GM12891 (cell line): ENCODE results near the gene MEGF10.

Source experiments
- DNase-seq: peaks from one replicate; pipeline ENCODE4 v3.0.0; 2011; ENCODE audit warnings: low spot score; ENCODE audit not compliant: insufficient read length
- FAIRE-seq: peaks from 2 replicates; lab custom pipeline; 2011; peaks lifted over from hg19 to GRCh38; lab: Jason Lieb, UNC
- PAX5 ChIP-seq: IDR thresholded peaks from 2 replicates; pipeline ENCODE4 v1.6.1; 2011; ENCODE audit warnings: low read length, moderate library complexity, mild to moderate bottlenecking; ENCODE audit not compliant: insufficient read depth, severe bottlenecking
- POLR2A ChIP-seq: IDR thresholded peaks from 2 replicates; pipeline ENCODE4 v1.6.1; 2011; ENCODE audit warnings: low read depth, low read length, control low read depth
- POLR2AphosphoS5 ChIP-seq: IDR thresholded peaks from 2 replicates; pipeline ENCODE4 v1.6.1; 2011; ENCODE audit warnings: low read depth, low read length, control low read depth
- POU2F2 ChIP-seq: IDR thresholded peaks from 2 replicates; pipeline ENCODE4 v1.6.1; 2011; ENCODE audit warnings: low read depth, mild to moderate bottlenecking, control low read depth, low read length, moderate library complexity
- SPI1 ChIP-seq: IDR thresholded peaks from 2 replicates; pipeline ENCODE4 v1.6.1; 2011; ENCODE audit warnings: low read depth, low read length, control low read depth
- TAF1 ChIP-seq: IDR thresholded peaks from 2 replicates; pipeline ENCODE4 v1.6.1; 2011; ENCODE audit warnings: low read depth, low read length, control low read depth

MEGF10 gene

GRCh38 chr5:127430627-127431026 lies 140.0 kb downstream of the MEGF10 start:
- no peak for DNase-seq
- no peak for TF ChIP-seq SPI1
- no peak for FAIRE-seq

GRCh38 chr5:127431977-127432585 lies 141.5 kb downstream of the MEGF10 start:
- DNase-seq (no peak), FAIRE-seq (no peak)
- TF ChIP-seq POU2F2 (no peak), TAF1 (no peak), SPI1 (no peak), PAX5 (no peak), POLR2AphosphoS5 (no peak), POLR2A (no peak)

- TF ChIP-seq POLR2AphosphoS5 (no peak), PAX5 (no peak), POLR2A (no peak), POU2F2 (no peak), SPI1 (no peak), TAF1 (no peak)
- DNase-seq (no peak), FAIRE-seq (no peak)
Observed at GRCh38 chr5:127433526-127433925, 142.9 kb downstream of the MEGF10 start.

- FAIRE-seq (no peak), DNase-seq (no peak)
- TF ChIP-seq PAX5, result no peak
- no peak for TF ChIP-seq POLR2AphosphoS5
- no peak for TF ChIP-seq SPI1
- TF ChIP-seq POU2F2, result no peak
- no peak for TF ChIP-seq TAF1
- no peak for TF ChIP-seq POLR2A
Observed at GRCh38 chr5:127434588-127434987, 144.0 kb downstream of the MEGF10 start.

GRCh38 chr5:127435821-127436220 lies 145.2 kb downstream of the MEGF10 start:
- no peak for TF ChIP-seq POLR2AphosphoS5
- no peak for TF ChIP-seq POU2F2
- TF ChIP-seq TAF1, result no peak
- TF ChIP-seq PAX5, result no peak
- no peak for TF ChIP-seq SPI1
- TF ChIP-seq POLR2A, result no peak
- no peak for DNase-seq
- no peak for FAIRE-seq

- TF ChIP-seq POLR2A, result no peak
- no peak for TF ChIP-seq POLR2AphosphoS5
- no peak for TF ChIP-seq TAF1
- no peak for TF ChIP-seq POU2F2
- TF ChIP-seq SPI1, result no peak
- TF ChIP-seq PAX5, result no peak
- no peak for DNase-seq
- FAIRE-seq, result no peak
Observed at GRCh38 chr5:127439644-127440043, 149.0 kb downstream of the MEGF10 start.

GRCh38 chr5:127440831-127441230 lies 150.2 kb downstream of the MEGF10 start:
- no peak for DNase-seq
- no peak for FAIRE-seq
- no peak for TF ChIP-seq TAF1
- TF ChIP-seq PAX5, result no peak
- no peak for TF ChIP-seq POLR2AphosphoS5
- TF ChIP-seq POU2F2, result no peak
- no peak for TF ChIP-seq POLR2A
- no peak for TF ChIP-seq SPI1

- TF ChIP-seq POLR2A, result no peak
- DNase-seq, result no peak
- FAIRE-seq, result no peak
Observed at GRCh38 chr5:127441799-127442484, 151.3 kb downstream of the MEGF10 start.

GRCh38 chr5:127444171-127444570 lies 153.6 kb downstream of the MEGF10 start:
- DNase-seq (no peak), FAIRE-seq (no peak)
- no peak for TF ChIP-seq POU2F2
- no peak for TF ChIP-seq TAF1
- no peak for TF ChIP-seq POLR2A
- no peak for TF ChIP-seq SPI1
- no peak for TF ChIP-seq POLR2AphosphoS5
- TF ChIP-seq PAX5, result no peak

- no peak for TF ChIP-seq TAF1
- TF ChIP-seq POU2F2, result no peak
- no peak for TF ChIP-seq SPI1
- no peak for TF ChIP-seq POLR2A
- TF ChIP-seq PAX5, result no peak
- TF ChIP-seq POLR2AphosphoS5, result no peak
- FAIRE-seq (no peak), DNase-seq (no peak)
Observed at GRCh38 chr5:127445328-127445727, 154.7 kb downstream of the MEGF10 start.

- FAIRE-seq, result no peak
- TF ChIP-seq PAX5 (no peak), POLR2A (no peak), POU2F2 (no peak), TAF1 (no peak), SPI1 (no peak), POLR2AphosphoS5 (no peak)
- DNase-seq, result no peak
Observed at GRCh38 chr5:127446626-127447025, 156.0 kb downstream of the MEGF10 start.

GRCh38 chr5:127447827-127448226 lies 157.2 kb downstream of the MEGF10 start:
- DNase-seq (no peak), FAIRE-seq (no peak)
- no peak for TF ChIP-seq SPI1
- TF ChIP-seq POLR2A, result no peak
- TF ChIP-seq PAX5, result no peak
- TF ChIP-seq POLR2AphosphoS5, result no peak
- no peak for TF ChIP-seq POU2F2
- no peak for TF ChIP-seq TAF1
